ENCODE data around the gene SORBS1. TPM values are rescaled to one million over a fixed set of nuclear protein-coding genes. Genes with fewer than 3 reads are reported as not detected.

Gene SORBS1
- total RNA-seq, 2 donors from 2014 or later: 16.7 to 17.9 TPM

DNA sequence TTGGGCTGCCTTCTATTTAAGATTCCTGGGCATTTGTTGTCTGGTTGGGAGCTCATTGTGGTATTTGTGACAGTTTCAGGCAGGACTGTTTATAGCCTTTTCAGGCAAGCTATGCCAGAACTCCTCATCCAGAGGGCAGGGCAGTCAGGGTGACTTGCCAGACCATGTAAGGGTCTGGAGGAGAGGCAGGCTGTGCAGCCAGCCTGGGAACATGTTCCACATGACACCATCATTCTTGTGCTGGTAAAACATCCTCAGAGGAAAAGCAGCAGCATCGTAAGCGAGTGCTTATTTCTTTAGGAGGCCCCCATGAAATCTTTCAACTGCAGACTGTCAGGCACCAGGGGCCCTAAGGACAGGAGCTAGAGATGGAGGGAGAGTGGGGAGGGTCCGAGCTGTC, 44.0 kb upstream of the SORBS1 start:
- Mint-ChIP-seq H3K4me3 (no peak overlapping the region), H3K9me3 (no peaks in the 10 kb centered on the region), H3K27ac (no peak overlapping the region), H3K27me3 (ENCODE audit: insufficient read depth) (no peaks in the 10 kb centered on the region), H3K4me1 (peaks cover 6% of the 10 kb centered on the region), H3K36me3 (ENCODE audit: low read depth) (peaks cover 35% of the 10 kb centered on the region)
- H3K27ac ChIP-seq (ENCODE audit: low read depth, low read length): peak overlapping the region; percentile 1
- no peaks in the 10 kb centered on the region for H3K9me3 ChIP-seq (ENCODE audit: control insufficient read depth, low read length)
- H3K9ac ChIP-seq (ENCODE audit: extremely low read depth, low read length, poor library complexity, severe bottlenecking): no peak overlapping the region
- no peak overlapping the region for H3K4me3 ChIP-seq (ENCODE audit: low read length)
- H3K4me1 ChIP-seq (ENCODE audit: control insufficient read depth, insufficient read depth, low read length): no peaks in the 10 kb centered on the region
- H3K36me3 ChIP-seq (ENCODE audit: control insufficient read depth, insufficient read depth, low read length): peaks cover 45% of the 10 kb centered on the region
- TF ChIP-seq, protein P1, sequence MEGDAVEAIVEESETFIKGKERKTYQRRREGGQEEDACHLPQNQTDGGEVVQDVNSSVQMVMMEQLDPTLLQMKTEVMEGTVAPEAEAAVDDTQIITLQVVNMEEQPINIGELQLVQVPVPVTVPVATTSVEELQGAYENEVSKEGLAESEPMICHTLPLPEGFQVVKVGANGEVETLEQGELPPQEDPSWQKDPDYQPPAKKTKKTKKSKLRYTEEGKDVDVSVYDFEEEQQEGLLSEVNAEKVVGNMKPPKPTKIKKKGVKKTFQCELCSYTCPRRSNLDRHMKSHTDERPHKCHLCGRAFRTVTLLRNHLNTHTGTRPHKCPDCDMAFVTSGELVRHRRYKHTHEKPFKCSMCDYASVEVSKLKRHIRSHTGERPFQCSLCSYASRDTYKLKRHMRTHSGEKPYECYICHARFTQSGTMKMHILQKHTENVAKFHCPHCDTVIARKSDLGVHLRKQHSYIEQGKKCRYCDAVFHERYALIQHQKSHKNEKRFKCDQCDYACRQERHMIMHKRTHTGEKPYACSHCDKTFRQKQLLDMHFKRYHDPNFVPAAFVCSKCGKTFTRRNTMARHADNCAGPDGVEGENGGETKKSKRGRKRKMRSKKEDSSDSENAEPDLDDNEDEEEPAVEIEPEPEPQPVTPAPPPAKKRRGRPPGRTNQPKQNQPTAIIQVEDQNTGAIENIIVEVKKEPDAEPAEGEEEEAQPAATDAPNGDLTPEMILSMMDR (conservative IDR thresholded peaks at IDR 0.05): no peak
- no peak for DNase-seq
- 92 to 100% methylated on average over 3 of the region's 3 CpGs for WGBS, 2 experiments (ENCODE audit: insufficient coverage in 1 of 2, insufficient read length in 1 of 2)
- no peaks in the 10 kb centered on the region for H3K27me3 ChIP-seq (ENCODE audit: control insufficient read depth, insufficient read depth, low read length, poor library complexity, severe bottlenecking)

DNA sequence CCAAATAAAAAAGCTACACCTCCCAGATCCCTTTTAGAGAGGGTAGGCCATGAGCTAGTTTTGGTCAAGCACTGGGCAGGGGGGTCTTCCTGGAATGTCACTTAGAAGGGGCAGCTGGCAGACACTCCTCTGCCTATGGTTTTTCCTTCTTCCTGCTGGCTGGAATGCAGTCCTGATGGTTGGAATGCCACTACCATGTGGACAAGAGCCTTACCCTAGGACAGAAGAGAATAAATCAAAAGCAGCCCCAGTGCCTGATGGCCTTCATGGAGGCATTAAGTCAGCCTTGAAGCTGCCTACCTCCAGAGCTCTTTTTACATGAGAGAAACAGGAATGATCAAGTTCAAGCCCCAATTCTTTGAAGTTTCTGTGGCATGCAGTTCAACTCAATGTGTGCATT, 43.5 kb upstream of the SORBS1 start:
- TF ChIP-seq, protein P1 (conservative IDR thresholded peaks at IDR 0.05): peak; percentile 33
- H3K4me3 Mint-ChIP-seq: no peak overlapping the region
- peak; percentile 55 for DNase-seq
- H3K4me1 ChIP-seq (ENCODE audit: control insufficient read depth, insufficient read depth, low read length): no peaks in the 10 kb centered on the region
- no peaks in the 10 kb centered on the region for H3K9me3 ChIP-seq (ENCODE audit: control insufficient read depth, low read length)
- H3K9me3 Mint-ChIP-seq: no peaks in the 10 kb centered on the region
- H3K36me3 ChIP-seq (ENCODE audit: control insufficient read depth, insufficient read depth, low read length): peaks cover 40% of the 10 kb centered on the region
- peaks cover 6% of the 10 kb centered on the region for H3K4me1 Mint-ChIP-seq
- H3K27ac ChIP-seq (ENCODE audit: low read depth, low read length): peak overlapping the region; percentile 1
- H3K9ac ChIP-seq (ENCODE audit: extremely low read depth, low read length, poor library complexity, severe bottlenecking): no peak overlapping the region
- H3K4me3 ChIP-seq (ENCODE audit: low read length): no peak overlapping the region
- H3K36me3 Mint-ChIP-seq (ENCODE audit: low read depth): peaks cover 31% of the 10 kb centered on the region
- no peaks in the 10 kb centered on the region for H3K27me3 ChIP-seq (ENCODE audit: control insufficient read depth, insufficient read depth, low read length, poor library complexity, severe bottlenecking)
- no peak overlapping the region for H3K27ac Mint-ChIP-seq
- H3K27me3 Mint-ChIP-seq (ENCODE audit: insufficient read depth): no peaks in the 10 kb centered on the region

DNA sequence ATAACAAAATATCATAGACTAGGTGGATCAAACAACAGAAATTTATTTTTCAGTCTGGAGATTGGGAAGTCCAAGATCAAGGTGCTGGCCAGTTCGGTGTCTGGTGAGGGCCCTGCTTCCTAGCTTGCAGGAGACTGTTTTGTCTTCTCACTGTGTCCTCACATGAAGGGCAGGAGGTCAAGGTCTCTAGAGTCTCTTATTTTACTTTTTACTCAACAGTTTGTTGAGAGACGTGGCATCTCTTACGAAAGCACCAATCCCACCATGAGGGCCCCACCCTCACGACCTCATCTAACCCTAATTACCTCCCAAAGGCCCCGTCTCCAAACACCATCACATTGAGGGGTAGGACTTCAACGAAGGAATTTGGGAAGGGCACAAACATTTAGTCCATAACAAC, 41.2 kb upstream of the SORBS1 start:
- Mint-ChIP-seq H3K27me3 (ENCODE audit: insufficient read depth) (no peaks in the 10 kb centered on the region), H3K4me3 (no peak overlapping the region), H3K36me3 (ENCODE audit: low read depth) (peaks cover 10% of the 10 kb centered on the region), H3K9me3 (no peaks in the 10 kb centered on the region), H3K27ac (no peak overlapping the region), H3K4me1 (peaks cover 6% of the 10 kb centered on the region)
- TF ChIP-seq, protein P1 (conservative IDR thresholded peaks at IDR 0.05): no peak
- Histone ChIP-seq H3K9me3 (ENCODE audit: control insufficient read depth, low read length) (no peaks in the 10 kb centered on the region), H3K27me3 (ENCODE audit: control insufficient read depth, insufficient read depth, low read length, poor library complexity, severe bottlenecking) (no peaks in the 10 kb centered on the region), H3K9ac (ENCODE audit: extremely low read depth, low read length, poor library complexity, severe bottlenecking) (no peak overlapping the region), H3K4me3 (ENCODE audit: low read length) (no peak overlapping the region), H3K27ac (ENCODE audit: low read depth, low read length) (no peak overlapping the region), H3K36me3 (ENCODE audit: control insufficient read depth, insufficient read depth, low read length) (peaks cover 20% of the 10 kb centered on the region), H3K4me1 (ENCODE audit: control insufficient read depth, insufficient read depth, low read length) (no peaks in the 10 kb centered on the region)
- 86 to 100% methylated on average over 1 to 6 of the region's 6 CpGs for WGBS, 2 experiments (ENCODE audit: insufficient coverage in 1 of 2, insufficient read length in 1 of 2)
- DNase-seq: no peak

All from endodermal cell (in vitro differentiated cells).